Activated T-helper 1 cell treated with Interleukin-2 at 50 U/mL for 16 hours (primary cell): ENCODE results near the gene BRSK1.

Experiments
- DNase-seq: peaks from one replicate; pipeline ENCODE4 v3.0.0-alpha.2; 2020; ENCODE audit warnings: low read depth

BRSK1 gene

GRCh38 chr19:55253842-55254624 is 29.8 kb upstream of the BRSK1 start:
- DNase-seq, result peak; percentile 36

GRCh38 chr19:55254625-55254977 is 29.2 kb upstream of the BRSK1 start:
- DNase-seq, result no peak

- no peak for DNase-seq
Observed at GRCh38 chr19:55255618-55256423, 28.0 kb upstream of the BRSK1 start.

GRCh38 chr19:55256562-55257460 is 27.0 kb upstream of the BRSK1 start:
- DNase-seq, result no peak

- DNase-seq, result no peak
Observed at GRCh38 chr19:55257461-55258420, 26.1 kb upstream of the BRSK1 start.

- peak; percentile 35 for DNase-seq
Observed at GRCh38 chr19:55258476-55258827, 25.3 kb upstream of the BRSK1 start.

GRCh38 chr19:55258828-55259539 is 24.8 kb upstream of the BRSK1 start, which contains the start of gene PPP6R1:
PPP6R1 (minus strand) TSS chr19:55259017; CDS start chr19:55247103, 11,914 bp downstream.
- peak; percentile 93 for DNase-seq

- DNase-seq, result no peak
Observed at GRCh38 chr19:55259540-55260210, 24.1 kb upstream of the BRSK1 start.

GRCh38 chr19:55261671-55262126 is 22.1 kb upstream of the BRSK1 start:
- no peak for DNase-seq

- DNase-seq, result no peak
Observed at GRCh38 chr19:55262359-55262758, 21.4 kb upstream of the BRSK1 start.

- no peak for DNase-seq
Observed at GRCh38 chr19:55264531-55264930, 19.3 kb upstream of the BRSK1 start.

GRCh38 chr19:55265173-55265572 is 18.6 kb upstream of the BRSK1 start:
- no peak for DNase-seq

- DNase-seq, result no peak
Observed at GRCh38 chr19:55265723-55266386, 17.9 kb upstream of the BRSK1 start.

GRCh38 chr19:55266404-55266803 is 17.4 kb upstream of the BRSK1 start:
- no peak for DNase-seq

GRCh38 chr19:55266840-55267239 is 17.0 kb upstream of the BRSK1 start:
- no peak for DNase-seq

- no peak for DNase-seq
Observed at GRCh38 chr19:55269299-55269698, 14.5 kb upstream of the BRSK1 start.

- DNase-seq, result no peak
Observed at GRCh38 chr19:55270172-55270942, 13.4 kb upstream of the BRSK1 start.

- DNase-seq, result no peak
Observed at GRCh38 chr19:55272142-55272541, 11.7 kb upstream of the BRSK1 start.
